HG02938 (cell line): ENCODE results near the gene FOXRED1.
"Not testable (repeated sequence)": the region's sequence is repeated elsewhere in the genome, so short reads cannot be mapped to it uniquely, and the experiment has no call there.

Experiments used
- ATAC-seq: cut with Tn5 transposase; IDR thresholded peaks from one replicate; pipeline ENCODE4 v1.9.1; 2021; ENCODE audit warnings: mild to moderate bottlenecking, moderate library complexity; ENCODE audit not compliant: unreplicated experiment

FOXRED1 gene

GRCh38 chr11:126268361-126268707 is 620 bp upstream of the FOXRED1 start:
- ATAC-seq: peak; percentile 5

- no peak for ATAC-seq
Observed at GRCh38 chr11:126277322-126277721, 8.4 kb downstream of the FOXRED1 start.

- no peak for ATAC-seq
Observed at GRCh38 chr11:126277780-126278179, 8.8 kb downstream of the FOXRED1 start.

GRCh38 chr11:126279191-126279590 is 10.2 kb downstream of the FOXRED1 start:
- no peak for ATAC-seq

- ATAC-seq: no peak
Observed at GRCh38 chr11:126280595-126280994, 11.6 kb downstream of the FOXRED1 start.

- ATAC-seq: no peak
Observed at GRCh38 chr11:126281245-126281644, 12.3 kb downstream of the FOXRED1 start.

GRCh38 chr11:126281666-126282175 is 12.8 kb downstream of the FOXRED1 start:
- no peak for ATAC-seq

GRCh38 chr11:126282361-126282735 is 13.4 kb downstream of the FOXRED1 start:
- ATAC-seq: peak; percentile 21

- peak; percentile 47 for ATAC-seq
Observed at GRCh38 chr11:126282736-126283591, 14.0 kb downstream of the FOXRED1 start, which contains the start of gene TIRAP. Gene TIRAP, plus strand, starts transcription at chr11:126283093. Its CDS starts 7,802 bp downstream, at chr11:126290895.

GRCh38 chr11:126284829-126285228 is 15.9 kb downstream of the FOXRED1 start:
- peak; percentile 44 for ATAC-seq

GRCh38 chr11:126288237-126288636 is 19.3 kb downstream of the FOXRED1 start:
- no peak for ATAC-seq

- no peak for ATAC-seq
Observed at GRCh38 chr11:126290887-126291286, 21.9 kb downstream of the FOXRED1 start.

- no peak for ATAC-seq
Observed at GRCh38 chr11:126293726-126294125, 24.8 kb downstream of the FOXRED1 start.

- ATAC-seq: no peak
Observed at GRCh38 chr11:126297004-126297403, 28.1 kb downstream of the FOXRED1 start.

- ATAC-seq: peak; percentile 70
Observed at GRCh38 chr11:126303623-126304456, 34.9 kb downstream of the FOXRED1 start, which contains the start of gene DCPS. Gene DCPS, plus strand, starts transcription at chr11:126304060. Its CDS starts 21 bp downstream, at chr11:126304081.

GRCh38 chr11:126304457-126305075 is 35.6 kb downstream of the FOXRED1 start:
- no peak for ATAC-seq

GRCh38 chr11:126305699-126306098 is 36.7 kb downstream of the FOXRED1 start:
- ATAC-seq: peak; percentile 69

GRCh38 chr11:126307706-126308105 is 38.8 kb downstream of the FOXRED1 start:
- no peak for ATAC-seq

- no peak for ATAC-seq
Observed at GRCh38 chr11:126308271-126308671, 39.3 kb downstream of the FOXRED1 start.

- not testable (repeated sequence) for ATAC-seq
Observed at GRCh38 chr11:126308771-126309170, 39.8 kb downstream of the FOXRED1 start.
